ENCODE results near the gene KDM6B. TPM values are rescaled to one million over a fixed set of nuclear protein-coding genes. Genes with fewer than 3 reads are reported as not detected.

The KDM6B gene
- total and polyA plus RNA-seq, 7 experiments from 2014 or later = 0.95 to 179 (median 119) TPM

DNA sequence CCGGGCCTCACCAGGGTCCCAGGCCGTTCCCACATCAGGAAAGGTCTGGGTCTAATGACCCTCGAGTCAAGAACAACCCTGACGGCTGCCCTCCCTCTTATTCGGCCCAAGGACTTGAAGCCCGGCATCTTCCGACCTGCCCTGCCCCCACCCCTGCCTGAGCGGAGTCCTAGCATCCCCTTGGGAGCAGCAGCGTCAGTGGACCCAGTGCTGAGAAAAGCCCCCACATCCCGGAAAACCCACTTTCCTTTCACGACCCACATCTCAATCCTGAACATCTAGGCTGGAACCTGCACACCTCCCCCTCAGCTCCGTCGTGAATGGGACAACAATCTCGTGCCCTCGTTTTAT is 21.6 kb downstream of the KDM6B start:
- Mint-ChIP-seq H3K4me3 (no peak overlapping the region), H3K27ac (peak overlapping the region in 2 of 9 donors; percentile 31 to 58), H3K27me3 (no peaks in the 10 kb centered on the region), H3K4me1 (peaks cover 0 to 21% (median 15%) of the 10 kb centered on the region in 7 donors), H3K36me3 (peaks cover 2 to 9% (median 4%) of the 10 kb centered on the region in 5 donors), H3K9me3 (no peaks in the 10 kb centered on the region)
- Histone ChIP-seq H3K9me3 (ENCODE audit: control insufficient read depth in 2 of 3, low read length in 3 of 3) (no peaks in the 10 kb centered on the region), H3K4me3 (ENCODE audit: low read length) (no peak overlapping the region), H3K27me3 (ENCODE audit: control insufficient read depth in 2 of 2, insufficient read depth in 2 of 2, low read length in 2 of 2) (no peaks in the 10 kb centered on the region), H3K4me1 (ENCODE audit: control insufficient read depth in 2 of 2, insufficient read depth in 2 of 2, low read length in 2 of 2) (peaks cover 34 to 41% of the 10 kb centered on the region in 2 donors), H3K36me3 (ENCODE audit: control insufficient read depth in 2 of 3, insufficient read depth in 3 of 3, low read length in 3 of 3) (peaks cover 0 to 14% (median 5%) of the 10 kb centered on the region in 3 experiments), H3K27ac (ENCODE audit: low read depth, low read length) (no peak overlapping the region)
- intact Hi-C loops (cut with micrococcal nuclease) = loop anchor here (2.0 to 5.0 kb wide), 5 partner anchors 67 to 527 kb away; partner anchors contain the start of gene RPL26 (in 1 of the 2)
- ChIA-PET CTCF (no interaction called here), POLR2A (interaction anchor here (0.6 to 2.9 kb wide), 5 partner anchors 11 to 33 kb away, joined by 4 to 83 read pairs (median 6); partner anchors contain the start of genes CHD3 and KDM6B)
- peak in 1 of 9 donors; percentile 29 for DNase-seq
- ATAC-seq = no peak

DNA sequence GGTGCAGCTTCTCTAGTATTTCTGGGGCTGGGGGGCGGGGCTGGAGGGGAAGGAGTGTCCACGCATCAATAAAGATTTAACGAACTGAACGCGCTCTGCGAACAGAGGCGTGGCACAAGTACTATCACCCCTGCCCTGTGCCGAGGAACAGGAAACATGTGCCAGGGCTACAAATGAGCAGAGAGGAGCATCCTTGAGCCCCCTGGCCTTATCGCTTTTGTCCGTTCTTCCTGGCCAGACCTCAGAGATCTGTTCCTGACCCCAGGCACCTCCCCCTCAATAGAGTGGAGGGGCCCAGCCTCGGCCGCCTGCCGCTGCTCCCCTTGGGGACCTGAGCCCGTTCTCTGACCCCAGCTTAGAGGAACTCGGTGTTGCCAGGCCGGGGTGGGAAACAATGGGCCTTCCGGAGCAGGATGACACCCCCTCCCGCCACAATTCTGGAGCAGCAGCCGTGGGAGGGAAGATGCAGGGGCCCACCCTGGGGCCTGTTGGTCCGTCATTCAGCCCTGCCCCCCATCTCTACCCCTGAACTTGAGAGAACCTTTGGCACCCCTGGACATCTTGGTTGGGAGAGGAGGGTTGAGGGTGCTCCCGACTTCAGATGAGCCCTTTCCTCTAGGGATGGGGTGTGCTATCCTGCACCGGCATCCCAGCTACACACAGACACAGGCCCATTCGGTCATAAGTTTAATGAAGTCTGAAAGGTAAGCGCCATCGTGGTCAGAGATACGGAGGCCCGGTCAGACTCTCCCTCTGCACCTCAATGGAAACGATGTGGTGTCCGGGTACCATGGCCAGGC is 22.2 kb downstream of the KDM6B start:
- no peaks in the 10 kb centered on the region for H3K27me3 ChIP-seq (ENCODE audit: control insufficient read depth in 2 of 2, insufficient read depth in 2 of 2, low read length in 2 of 2)
- ATAC-seq (no peak), DNase-seq (peak in 2 of 9 donors; percentile 11 to 50)
- H3K9me3 ChIP-seq (ENCODE audit: control insufficient read depth in 2 of 3, low read length in 3 of 3) = no peaks in the 10 kb centered on the region
- peak overlapping the region; percentile 83 for H3K27ac ChIP-seq (ENCODE audit: low read depth, low read length)
- Mint-ChIP-seq H3K9me3 (no peaks in the 10 kb centered on the region), H3K27ac (no peak overlapping the region), H3K4me3 (no peak overlapping the region), H3K27me3 (no peaks in the 10 kb centered on the region), H3K4me1 (peaks cover 0 to 20% (median 11%) of the 10 kb centered on the region in 7 donors), H3K36me3 (peaks cover 2 to 9% (median 4%) of the 10 kb centered on the region in 5 donors)
- peaks cover 0 to 14% (median 5%) of the 10 kb centered on the region in 3 experiments for H3K36me3 ChIP-seq (ENCODE audit: control insufficient read depth in 2 of 3, insufficient read depth in 3 of 3, low read length in 3 of 3)
- peaks cover 30 to 35% of the 10 kb centered on the region in 2 donors for H3K4me1 ChIP-seq (ENCODE audit: control insufficient read depth in 2 of 2, insufficient read depth in 2 of 2, low read length in 2 of 2)
- ChIA-PET CTCF (interaction anchor here (0.7 to 1.3 kb wide), 10 partner anchors 17 to 203 kb away, joined by 3 to 10 read pairs (median 4); partner anchors contain the start of gene KDM6B), POLR2A (interaction anchor here (0.6 to 2.9 kb wide), 18 partner anchors 8 to 342 kb away, joined by 3 to 83 read pairs (median 5); partner anchors contain the start of genes CHD3, CNTROB, KDM6B and RNF227)
- intact Hi-C loops (cut with micrococcal nuclease) = loop anchor here (2.0 to 5.0 kb wide), 5 partner anchors 67 to 526 kb away; partner anchors contain the start of gene RPL26 (in 1 of the 2)
- peak overlapping the region; percentile 70 for H3K4me3 ChIP-seq (ENCODE audit: low read length)

DNA sequence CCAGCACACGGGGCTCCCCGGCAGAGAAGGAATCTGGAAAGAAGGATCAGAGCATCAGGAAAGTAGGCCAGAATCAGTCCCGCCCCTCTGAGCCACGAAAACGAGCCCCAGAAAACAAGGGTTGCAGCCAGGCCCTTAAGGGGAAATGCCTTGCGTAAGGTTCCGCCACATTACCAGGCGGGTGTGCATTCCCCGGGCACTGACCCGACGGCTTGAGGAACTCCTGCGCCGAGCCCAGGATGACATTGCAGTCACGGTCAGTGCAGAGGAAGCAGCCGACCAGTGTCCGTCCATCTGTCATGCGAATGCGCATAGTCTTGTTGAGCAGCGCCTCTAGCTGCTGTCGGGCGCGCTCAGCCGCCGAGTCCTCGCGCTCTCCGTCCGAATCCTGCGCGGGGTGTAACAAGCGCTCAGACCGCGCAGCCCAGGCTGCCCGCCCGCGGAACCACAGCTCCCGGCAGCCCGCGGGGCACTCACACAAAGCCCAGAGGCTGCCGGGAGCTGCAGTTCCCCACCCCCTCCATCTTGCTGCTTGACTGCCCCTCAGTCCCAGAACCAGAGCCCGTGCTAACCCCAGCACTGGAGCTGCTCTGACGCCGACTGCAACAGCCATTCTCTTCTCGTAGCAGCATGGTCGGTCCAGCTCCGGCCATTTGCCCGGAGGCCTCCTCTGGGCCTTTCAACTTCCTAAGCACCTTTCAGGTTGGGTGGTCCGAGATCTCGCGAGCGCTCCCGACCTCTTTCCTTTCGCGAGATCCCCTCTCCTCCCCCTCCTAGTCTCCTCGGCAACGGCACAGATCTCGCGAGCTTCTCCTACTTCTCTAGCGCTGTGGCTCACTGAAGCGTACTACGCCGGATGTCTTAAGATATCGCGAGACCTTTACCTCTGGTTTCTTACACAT is 23.0 kb downstream of the KDM6B start, which contains the start of gene NAA38:
TSS of gene NAA38 (minus strand) at position 749 of the 902 bp plus-strand sequence. CDS start at position 653, 96 bp downstream.
- H3K9me3 Mint-ChIP-seq = no peaks in the 10 kb centered on the region
- peak within 1 kb of the TSS; percentile 70 for H3K4me3 ChIP-seq (ENCODE audit: low read length)
- DNase-seq = peak; percentile 81 to 99 (median 97)
- H3K27me3 ChIP-seq (ENCODE audit: control insufficient read depth in 2 of 2, insufficient read depth in 2 of 2, low read length in 2 of 2) = no peaks in the 10 kb centered on the region
- H3K9me3 ChIP-seq (ENCODE audit: control insufficient read depth in 2 of 3, low read length in 3 of 3) = no peaks in the 10 kb centered on the region
- H3K27ac Mint-ChIP-seq = no peak within 1 kb of the TSS
- peaks cover 0 to 16% (median 6%) of the 10 kb centered on the region in 7 donors for H3K4me1 Mint-ChIP-seq
- ChIA-PET CTCF (interaction anchor here (0.6 to 1.3 kb wide), 19 partner anchors 10 to 203 kb away, joined by 3 to 10 read pairs (median 3); partner anchors contain the start of genes CNTROB, KDM6B and TRAPPC1), POLR2A (interaction anchor here (0.6 to 2.9 kb wide), 26 partner anchors 9 to 638 kb away, joined by 3 to 83 read pairs (median 4); partner anchors contain the start of genes CHD3, CNTROB, DLG4 and KDM6B)
- intact Hi-C loops (cut with micrococcal nuclease) = loop anchor here (1.0 to 5.0 kb wide), 16 partner anchors 13 to 618 kb away; partner anchors contain the start of genes CNTROB (in 2 of the 2), WRAP53 (in 2 of the 2), ALOXE3 (in 1 of the 2) and KDM6B (in 1 of the 2)
- ATAC-seq = peak; percentile 87
- peak within 1 kb of the TSS; percentile 83 for H3K27ac ChIP-seq (ENCODE audit: low read depth, low read length)
- peaks cover 26 to 27% of the 10 kb centered on the region in 2 donors for H3K4me1 ChIP-seq (ENCODE audit: control insufficient read depth in 2 of 2, insufficient read depth in 2 of 2, low read length in 2 of 2)
- no peak within 1 kb of the TSS for H3K4me3 Mint-ChIP-seq
- H3K36me3 ChIP-seq (ENCODE audit: control insufficient read depth in 2 of 3, insufficient read depth in 3 of 3, low read length in 3 of 3) = peaks cover 0 to 12% (median 5%) of the 10 kb centered on the region in 3 experiments
- no peaks in the 10 kb centered on the region for H3K27me3 Mint-ChIP-seq
- H3K36me3 Mint-ChIP-seq = peaks cover 2 to 9% (median 4%) of the 10 kb centered on the region in 5 donors

DNA sequence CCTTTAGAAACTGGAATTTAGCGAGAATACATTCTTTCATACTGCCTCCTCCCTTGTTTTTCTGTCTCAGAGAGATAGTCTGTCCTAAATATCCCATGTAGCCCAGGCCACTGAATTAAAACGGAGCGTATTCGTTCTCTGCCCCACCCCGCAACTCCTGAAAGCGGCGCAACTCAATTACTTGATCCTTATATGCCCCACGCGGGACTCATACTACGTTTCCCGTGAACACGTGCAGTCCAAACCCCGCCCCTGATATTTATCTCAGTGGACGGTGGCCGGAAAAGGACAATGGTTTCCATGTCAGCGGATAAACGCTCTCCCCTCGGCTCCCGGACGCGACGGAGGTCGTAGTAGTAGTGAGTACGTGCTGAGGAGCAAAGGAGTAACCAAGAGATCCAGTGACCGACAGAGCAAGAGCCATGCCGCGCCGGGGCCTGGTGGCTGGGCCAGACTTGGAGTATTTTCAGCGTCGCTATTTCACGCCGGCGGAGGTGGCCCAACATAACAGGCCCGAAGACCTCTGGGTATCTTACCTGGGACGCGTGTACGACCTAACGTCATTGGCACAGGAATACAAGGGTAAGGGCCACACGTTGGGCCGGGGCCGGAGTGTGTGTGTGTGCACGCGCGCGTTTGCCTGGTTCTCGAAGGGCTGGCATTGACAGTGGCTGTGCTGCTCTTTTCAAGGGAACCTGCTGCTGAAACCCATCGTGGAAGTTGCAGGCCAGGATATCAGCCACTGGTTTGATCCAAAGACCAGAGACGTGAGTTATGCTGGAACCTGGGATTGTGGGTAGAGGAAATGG is 23.9 kb downstream of the KDM6B start, which contains the start of gene CYB5D1:
TSS of gene CYB5D1 (plus strand) at position 291 of the 809 bp plus-strand sequence. CDS start at position 423, 132 bp downstream.
- H3K9me3 Mint-ChIP-seq = no peaks in the 10 kb centered on the region
- H3K27me3 Mint-ChIP-seq = no peaks in the 10 kb centered on the region
- Histone ChIP-seq H3K36me3 (ENCODE audit: control insufficient read depth in 2 of 3, insufficient read depth in 3 of 3, low read length in 3 of 3) (peaks cover 0 to 3% (median 1%) of the 10 kb centered on the region in 3 experiments), H3K27ac (ENCODE audit: low read depth, low read length) (peak within 1 kb of the TSS; percentile 83), H3K4me1 (ENCODE audit: control insufficient read depth in 2 of 2, insufficient read depth in 2 of 2, low read length in 2 of 2) (peaks cover 24 to 28% of the 10 kb centered on the region in 2 donors), H3K27me3 (ENCODE audit: control insufficient read depth in 2 of 2, insufficient read depth in 2 of 2, low read length in 2 of 2) (no peaks in the 10 kb centered on the region), H3K4me3 (ENCODE audit: low read length) (peak within 1 kb of the TSS; percentile 70), H3K9me3 (ENCODE audit: control insufficient read depth in 2 of 3, low read length in 3 of 3) (no peaks in the 10 kb centered on the region)
- no peak within 1 kb of the TSS for H3K4me3 Mint-ChIP-seq
- ATAC-seq (peak; percentile 68), DNase-seq (peak; percentile 70 to 95 (median 92))
- peak within 1 kb of the TSS in 1 of 9 donors; percentile 67 for H3K27ac Mint-ChIP-seq
- peaks cover 5 to 18% (median 9%) of the 10 kb centered on the region in 7 donors for H3K4me1 Mint-ChIP-seq
- intact Hi-C loops (cut with micrococcal nuclease) = loop anchor here (1.0 to 5.0 kb wide), 16 partner anchors 14 to 619 kb away; partner anchors contain the start of genes CNTROB (in 2 of the 2), WRAP53 (in 2 of the 2), ALOXE3 (in 1 of the 2) and KDM6B (in 1 of the 2)
- POLR2A ChIA-PET = interaction anchor here (0.6 to 2.9 kb wide), 22 partner anchors 9 to 639 kb away, joined by 3 to 83 read pairs (median 4); partner anchors contain the start of genes CHD3, CNTROB, DLG4 and KDM6B
- CTCF ChIA-PET = interaction anchor here (0.8 to 1.3 kb wide), 13 partner anchors 16 to 202 kb away, joined by 3 to 10 read pairs (median 4); partner anchors contain the start of genes CNTROB, KDM6B and TRAPPC1
- H3K36me3 Mint-ChIP-seq = peaks cover 2 to 9% (median 4%) of the 10 kb centered on the region in 5 donors

DNA sequence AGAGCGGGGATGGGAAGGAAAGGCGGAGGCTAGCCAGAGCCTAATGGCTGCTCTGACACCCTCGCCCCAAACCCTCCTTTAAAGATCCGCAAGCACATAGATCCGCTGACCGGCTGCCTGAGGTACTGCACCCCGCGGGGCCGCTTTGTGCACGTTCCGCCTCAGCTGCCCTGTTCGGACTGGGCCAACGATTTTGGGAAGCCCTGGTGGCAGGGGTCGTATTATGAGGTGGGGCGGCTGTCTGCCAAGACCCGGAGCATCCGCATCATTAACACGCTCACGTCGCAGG is 24.4 kb downstream of the KDM6B start:
- DNase-seq (peak in 1 of 9 donors; percentile 46), ATAC-seq (no peak)
- ChIA-PET CTCF (interaction anchor here (1.0 to 9.1 kb wide), 3 partner anchors 57 to 198 kb away, joined by 3 to 133 read pairs (median 4); no protein-coding TSS in a partner anchor), POLR2A (interaction anchor here (0.8 kb wide), 2 partner anchors 11 to 373 kb away, joined by 3 to 4 read pairs; no protein-coding TSS in a partner anchor)
- Mint-ChIP-seq H3K9me3 (no peaks in the 10 kb centered on the region), H3K4me3 (no peak overlapping the region), H3K36me3 (peaks cover 2 to 9% (median 4%) of the 10 kb centered on the region in 5 donors), H3K27ac (no peak overlapping the region), H3K4me1 (peaks cover 5 to 20% (median 10%) of the 10 kb centered on the region in 7 donors), H3K27me3 (no peaks in the 10 kb centered on the region)
- no peaks in the 10 kb centered on the region for H3K9me3 ChIP-seq (ENCODE audit: control insufficient read depth in 2 of 3, low read length in 3 of 3)
- H3K27me3 ChIP-seq (ENCODE audit: control insufficient read depth in 2 of 2, insufficient read depth in 2 of 2, low read length in 2 of 2) = no peaks in the 10 kb centered on the region
- H3K4me1 ChIP-seq (ENCODE audit: control insufficient read depth in 2 of 2, insufficient read depth in 2 of 2, low read length in 2 of 2) = peaks cover 24 to 28% of the 10 kb centered on the region in 2 donors
- peak overlapping the region; percentile 70 for H3K4me3 ChIP-seq (ENCODE audit: low read length)
- no peaks in the 10 kb centered on the region for H3K36me3 ChIP-seq (ENCODE audit: control insufficient read depth in 2 of 3, insufficient read depth in 3 of 3, low read length in 3 of 3)
- intact Hi-C loops (cut with micrococcal nuclease) = loop anchor here in 1 of 2 donors (5.0 kb wide), 3 partner anchors 286 to 524 kb away; partner anchors contain the start of gene RPL26
- H3K27ac ChIP-seq (ENCODE audit: low read depth, low read length) = peak overlapping the region; percentile 83
